Measurements from ENCODE around the gene MAP3K13.

DNA sequence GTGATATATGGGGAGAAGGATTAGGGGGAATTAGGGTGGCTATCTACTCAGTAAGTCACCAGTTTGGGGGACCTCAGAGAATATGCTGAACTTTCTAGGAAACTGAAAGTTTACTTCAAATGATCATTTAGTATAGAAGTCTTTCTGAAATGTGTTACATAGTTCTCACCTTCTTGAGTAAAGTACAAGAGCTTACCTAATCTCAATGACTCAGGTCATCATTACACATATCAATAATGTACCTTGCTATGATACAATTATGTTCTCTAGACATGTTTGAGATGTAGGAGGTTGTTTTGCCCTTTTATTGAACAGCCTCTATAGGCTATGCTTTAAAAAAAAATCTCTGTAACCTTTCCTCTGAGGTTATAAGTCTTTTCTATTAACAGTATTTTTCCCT is 85.2 kb downstream of the MAP3K13 start:
- no peak for TF ChIP-seq POLR2AphosphoS5 (IDR thresholded peaks at IDR 0.05; ENCODE audit: borderline replicate concordance, low read depth, low read length)
- TF ChIP-seq EZH2 (IDR thresholded peaks at IDR 0.05) = no peak
- TF ChIP-seq FOXP2 (optimal IDR thresholded peaks at IDR 0.05; ENCODE audit: control extremely low read depth, extremely low read length, insufficient read depth) = no peak
